BJ (cell line): ENCODE data around the gene SIRPA. TPM values are rescaled to one million over a fixed set of nuclear protein-coding genes. Genes with fewer than 3 reads are reported as not detected.

ENCODE experiments used
- CTCF ChIA-PET: fragments of 350-600 bp; formaldehyde crosslinking; extraction: SDS; loops from one replicate; lab custom pipeline; 2021; ENCODE audit warnings: antibody characterized with exemption, inconsistent platforms; lab: Yijun Ruan, JAX
- POLR2A ChIA-PET: fragments of 300-600 bp; sonication (Branson Sonifier 250); formaldehyde crosslinking; extraction: SDS; loops from one replicate; lab custom pipeline; 2021; ENCODE audit warnings: antibody characterized with exemption; lab: Charles Lee
- DNase-seq: peaks from one replicate; pipeline ENCODE4 v3.0.0-alpha.2; 2011; ENCODE audit warnings: low read depth
- H3K27me3 ChIP-seq: 2 replicates; pipeline ENCODE4 v1.6.0; 2011; ENCODE audit warnings: low read length; ENCODE audit not compliant: control insufficient read depth, insufficient read depth
- H3K36me3 ChIP-seq: 2 replicates; pipeline ENCODE4 v1.5.1; 2011; ENCODE audit warnings: low read length; ENCODE audit not compliant: control insufficient read depth, insufficient read depth
- H3K4me3 ChIP-seq: 2 replicates; pipeline ENCODE4 v1.5.1; 2011; ENCODE audit warnings: low read depth, mild to moderate bottlenecking, control low read depth, low read length
- polyA plus RNA-seq: library from polyadenylated mRNA; depleted of rRNA; stranded (reverse); fragments of >200 nt; gene quantifications from 2 replicates; pipeline ENCODE4 v1.2.3, GENCODE V29; 2011
- TF ChIP-seq, protein P1 (sequence below): IDR thresholded peaks from 2 replicates; pipeline ENCODE4 v1.5.1; 2011; ENCODE audit warnings: low read depth, mild to moderate bottlenecking, control low read depth, inconsistent platforms, low read length, moderate library complexity; ENCODE audit not compliant: insufficient read depth

SIRPA gene
- polyA plus RNA-seq, 1 experiment = 34.1 TPM

DNA sequence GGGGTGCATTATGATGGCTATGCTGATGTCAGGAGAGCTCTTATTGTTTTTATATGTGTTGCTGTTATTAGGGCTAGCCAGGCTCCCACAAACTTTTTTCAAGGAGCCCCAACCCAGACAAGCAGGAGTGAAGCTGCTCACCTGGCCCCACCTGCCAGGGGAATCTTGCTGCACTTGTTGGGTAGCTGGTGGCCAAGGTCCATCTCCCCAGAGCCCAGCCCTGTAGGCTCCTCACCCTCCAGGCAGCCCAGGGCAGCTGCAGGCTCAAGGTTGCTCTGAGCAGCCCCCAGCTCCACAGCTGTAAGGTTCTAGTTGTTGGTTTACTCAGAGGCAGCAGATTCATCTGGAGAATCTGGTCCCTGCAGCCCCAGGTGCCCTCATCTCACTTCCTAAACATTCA is 46.8 kb upstream of the SIRPA start:
- POLR2A ChIA-PET = no interaction called here

DNA sequence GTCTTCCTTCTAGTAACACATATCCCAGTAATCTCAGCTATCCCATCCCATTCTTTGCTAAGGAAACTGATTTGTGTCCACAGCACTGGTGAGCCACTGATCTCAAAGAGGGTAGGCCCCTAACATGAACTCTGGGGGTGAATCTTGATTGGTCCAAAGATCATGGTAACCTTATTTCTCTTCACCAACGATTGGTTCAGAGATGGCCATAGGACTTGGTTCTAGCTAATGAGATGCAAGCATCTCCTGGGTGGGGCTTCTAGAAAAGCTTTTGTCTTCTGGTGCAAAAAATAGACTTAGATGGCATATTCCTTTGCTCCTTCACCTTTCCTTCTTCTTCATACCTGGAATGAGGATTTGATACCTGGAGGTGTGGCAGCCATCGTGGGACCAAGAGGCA is 43.8 kb upstream of the SIRPA start:
- Histone ChIP-seq H3K36me3 (no peaks in the 10 kb centered on the region), H3K4me3 (no peak overlapping the region), H3K27me3 (no peaks in the 10 kb centered on the region; the same call in 1 of the 2 replicates)
- CTCF ChIA-PET = interaction anchor here (0.7 to 1.5 kb wide), 5 partner anchors 9 to 262 kb away, joined by 3 to 6 read pairs (median 3); no protein-coding TSS in a partner anchor
- DNase-seq = no peak
- TF ChIP-seq, protein P1, sequence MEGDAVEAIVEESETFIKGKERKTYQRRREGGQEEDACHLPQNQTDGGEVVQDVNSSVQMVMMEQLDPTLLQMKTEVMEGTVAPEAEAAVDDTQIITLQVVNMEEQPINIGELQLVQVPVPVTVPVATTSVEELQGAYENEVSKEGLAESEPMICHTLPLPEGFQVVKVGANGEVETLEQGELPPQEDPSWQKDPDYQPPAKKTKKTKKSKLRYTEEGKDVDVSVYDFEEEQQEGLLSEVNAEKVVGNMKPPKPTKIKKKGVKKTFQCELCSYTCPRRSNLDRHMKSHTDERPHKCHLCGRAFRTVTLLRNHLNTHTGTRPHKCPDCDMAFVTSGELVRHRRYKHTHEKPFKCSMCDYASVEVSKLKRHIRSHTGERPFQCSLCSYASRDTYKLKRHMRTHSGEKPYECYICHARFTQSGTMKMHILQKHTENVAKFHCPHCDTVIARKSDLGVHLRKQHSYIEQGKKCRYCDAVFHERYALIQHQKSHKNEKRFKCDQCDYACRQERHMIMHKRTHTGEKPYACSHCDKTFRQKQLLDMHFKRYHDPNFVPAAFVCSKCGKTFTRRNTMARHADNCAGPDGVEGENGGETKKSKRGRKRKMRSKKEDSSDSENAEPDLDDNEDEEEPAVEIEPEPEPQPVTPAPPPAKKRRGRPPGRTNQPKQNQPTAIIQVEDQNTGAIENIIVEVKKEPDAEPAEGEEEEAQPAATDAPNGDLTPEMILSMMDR = no peak
- POLR2A ChIA-PET = no interaction called here

More for the DNA sequence above, 46.8 kb upstream of the SIRPA start:
- Histone ChIP-seq H3K36me3 (no peaks in the 10 kb centered on the region), H3K27me3 (no peaks in the 10 kb centered on the region), H3K4me3 (no peak overlapping the region)
- CTCF ChIA-PET = no interaction called here
- no peak for DNase-seq
- TF ChIP-seq, protein P1 = no peak

DNA sequence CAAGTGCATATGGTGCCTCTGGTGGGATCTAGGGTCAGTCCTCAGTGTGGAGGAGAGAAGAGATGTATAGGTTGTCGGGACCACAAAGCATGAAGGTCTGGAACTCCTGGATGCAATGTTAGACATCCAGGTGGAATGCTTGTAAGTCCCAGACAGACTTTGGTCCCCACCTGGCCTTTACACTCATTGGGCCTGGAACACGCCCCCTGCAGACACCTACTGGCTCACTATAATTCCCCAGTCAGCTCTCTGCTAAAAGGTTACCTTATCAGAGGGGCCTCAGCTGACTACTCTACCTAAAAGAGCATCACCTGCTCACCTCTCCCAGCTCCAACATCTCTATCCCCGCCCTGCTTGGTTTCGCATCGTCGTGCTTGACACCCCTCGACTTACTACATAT is 41.7 kb upstream of the SIRPA start:
- TF ChIP-seq, protein P1 = no peak
- ChIA-PET POLR2A (no interaction called here), CTCF (no interaction called here)
- no peaks in the 10 kb centered on the region for H3K36me3 ChIP-seq
- no peak for DNase-seq
- H3K4me3 ChIP-seq = no peak overlapping the region
- no peaks in the 10 kb centered on the region; the same call in 1 of the 2 replicates for H3K27me3 ChIP-seq

DNA sequence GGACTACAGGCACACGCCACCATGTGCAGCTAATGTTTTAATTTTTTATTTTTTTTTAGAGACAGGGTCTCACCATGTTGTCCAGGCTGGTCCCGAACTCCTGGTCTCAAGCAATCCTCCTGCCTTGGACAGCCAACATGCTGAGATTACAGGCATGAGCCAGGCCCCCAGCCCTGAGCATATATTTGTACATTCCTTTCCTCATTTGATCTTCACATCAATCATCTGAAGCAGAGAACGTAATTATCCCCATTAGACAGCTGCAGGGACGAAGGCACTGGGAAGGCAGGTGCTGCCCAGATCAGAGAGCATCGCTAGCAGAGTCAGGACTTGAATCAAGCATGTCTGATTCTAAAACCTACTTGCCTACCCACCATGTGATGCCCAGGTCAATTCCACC is 41.0 kb upstream of the SIRPA start:
- Histone ChIP-seq H3K36me3 (no peaks in the 10 kb centered on the region), H3K27me3 (no peaks in the 10 kb centered on the region; the same call in 1 of the 2 replicates), H3K4me3 (no peak overlapping the region)
- POLR2A ChIA-PET = no interaction called here
- DNase-seq = no peak
- CTCF ChIA-PET = no interaction called here
- TF ChIP-seq, protein P1 = no peak

DNA sequence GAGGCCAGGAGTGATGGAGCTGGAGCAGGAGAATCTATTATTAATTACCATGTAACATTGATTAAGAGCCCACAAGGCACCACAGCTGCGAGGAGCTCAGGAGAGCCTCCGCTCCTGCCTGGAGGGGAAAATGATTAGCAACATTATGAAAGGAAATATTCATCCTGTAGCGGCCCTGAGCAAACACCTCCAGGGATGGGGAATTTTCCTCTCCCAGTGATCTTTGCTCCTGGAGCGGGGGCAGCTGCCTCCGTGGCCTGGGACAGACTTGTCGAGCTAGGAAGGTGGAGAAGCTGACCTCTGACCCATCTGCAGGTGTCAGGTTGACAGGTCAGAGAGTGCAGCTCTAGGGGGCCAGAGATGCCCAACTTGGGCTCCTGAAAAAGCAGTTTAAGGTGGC is 40.1 kb upstream of the SIRPA start:
- Histone ChIP-seq H3K27me3 (no peaks in the 10 kb centered on the region; the same call in 1 of the 2 replicates), H3K4me3 (no peak overlapping the region), H3K36me3 (no peaks in the 10 kb centered on the region)
- POLR2A ChIA-PET = no interaction called here
- CTCF ChIA-PET = interaction anchor here (0.7 to 1.2 kb wide), 5 partner anchors 13 to 53 kb away, joined by 3 read pairs; no protein-coding TSS in a partner anchor
- TF ChIP-seq, protein P1 = no peak
- no peak for DNase-seq
